CD4-positive, alpha-beta T cell treated with Interleukin-2 at 100 ng/mL for 4 hours (primary cell): ENCODE measurements around the gene PRKN.

Source experiments
- DNase-seq: peaks from one replicate; pipeline ENCODE4 v3.0.0-alpha.2; 2020; ENCODE audit warnings: low spot score

The PRKN gene

DNA sequence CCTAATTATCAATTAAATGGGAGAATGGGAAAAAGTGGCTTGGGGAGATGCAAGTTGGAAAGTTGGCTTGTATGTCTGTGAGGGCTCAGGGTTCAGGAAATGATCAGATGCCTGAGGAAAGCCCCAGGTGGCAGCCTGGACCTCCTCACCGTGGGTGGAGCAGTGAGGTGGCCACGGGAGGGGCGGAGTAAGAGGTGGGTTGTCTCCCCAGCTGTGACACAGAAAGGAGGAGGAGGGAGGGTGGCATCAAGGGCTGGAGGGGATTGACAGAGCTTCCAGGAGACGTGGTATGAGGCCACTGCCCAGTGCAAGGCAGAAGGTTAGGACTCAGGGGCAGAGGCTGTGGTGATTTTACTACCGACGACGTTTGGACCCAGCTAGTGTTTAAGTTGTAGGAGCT, 672.2 kb downstream of the PRKN start:
- no peak for DNase-seq

GRCh38 chr6:162053084-162053483, 674.5 kb downstream of the PRKN start:
- DNase-seq = no peak

DNA sequence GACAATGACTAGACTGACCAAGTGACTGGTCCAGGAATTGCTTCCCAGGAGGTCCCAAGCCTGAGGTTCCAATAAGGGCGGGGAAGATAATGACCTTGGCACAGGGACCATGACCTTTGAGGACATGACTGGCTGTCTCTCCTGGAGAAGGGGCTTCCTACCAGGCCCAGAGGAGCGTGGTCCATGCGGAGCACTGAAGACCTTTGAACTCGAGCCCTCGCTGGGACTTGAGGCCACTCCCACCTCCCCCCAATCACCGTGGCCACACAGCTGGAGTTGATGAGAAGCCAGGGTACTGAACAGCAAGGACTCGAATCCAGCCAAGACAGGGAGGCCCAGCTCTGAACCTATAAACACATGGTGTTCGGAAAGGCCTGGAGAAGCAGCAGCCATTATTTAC, 677.0 kb downstream of the PRKN start:
- DNase-seq = no peak

DNA sequence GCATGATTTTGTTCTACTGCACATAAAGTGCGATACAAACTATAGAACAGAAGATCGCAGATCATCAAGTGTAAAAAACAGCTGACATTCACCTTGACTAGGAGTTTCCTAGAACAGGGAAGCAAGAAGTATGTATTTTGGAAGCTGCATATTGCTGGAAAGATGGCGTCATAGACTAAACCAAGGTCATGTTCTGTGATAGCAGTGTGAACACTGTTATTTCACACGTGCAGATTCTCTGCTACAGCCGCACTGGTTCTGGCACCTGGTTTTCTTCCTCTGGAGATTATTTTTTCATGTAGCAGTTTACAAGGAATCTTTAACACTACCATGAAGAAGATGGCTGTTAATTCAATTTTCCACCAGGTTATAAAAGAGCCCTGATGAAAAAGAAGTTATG, 681.2 kb downstream of the PRKN start:
- DNase-seq = no peak

- no peak for DNase-seq
These were observed 694.9 kb downstream of the PRKN start for GRCh38 chr6:162032620-162033019.

GRCh38 chr6:162029873-162030576, 697.5 kb downstream of the PRKN start:
- no peak for DNase-seq

- no peak for DNase-seq
These were observed 700.7 kb downstream of the PRKN start for GRCh38 chr6:162026843-162027242.

GRCh38 chr6:162026031-162026430, 701.5 kb downstream of the PRKN start:
- DNase-seq = no peak

DNA sequence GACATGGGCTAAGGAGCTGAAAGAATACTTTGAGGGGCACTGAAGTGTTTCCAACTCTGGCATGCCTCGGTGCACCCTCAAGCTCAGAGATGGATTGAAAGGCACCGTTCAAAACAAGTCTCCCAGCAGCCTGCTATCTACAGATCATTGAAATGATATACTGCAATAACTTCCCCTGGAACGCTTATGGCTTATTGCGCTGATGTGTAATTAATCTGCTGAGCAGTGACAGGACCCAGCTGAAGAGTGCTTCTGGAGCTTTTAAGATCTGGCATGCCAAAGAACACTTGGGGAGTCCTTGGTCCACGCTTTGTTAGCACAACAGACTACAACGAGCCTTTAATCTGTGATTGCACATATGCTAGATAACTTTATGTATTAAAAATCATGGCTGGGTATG, 708.2 kb downstream of the PRKN start:
- no peak for DNase-seq

DNA sequence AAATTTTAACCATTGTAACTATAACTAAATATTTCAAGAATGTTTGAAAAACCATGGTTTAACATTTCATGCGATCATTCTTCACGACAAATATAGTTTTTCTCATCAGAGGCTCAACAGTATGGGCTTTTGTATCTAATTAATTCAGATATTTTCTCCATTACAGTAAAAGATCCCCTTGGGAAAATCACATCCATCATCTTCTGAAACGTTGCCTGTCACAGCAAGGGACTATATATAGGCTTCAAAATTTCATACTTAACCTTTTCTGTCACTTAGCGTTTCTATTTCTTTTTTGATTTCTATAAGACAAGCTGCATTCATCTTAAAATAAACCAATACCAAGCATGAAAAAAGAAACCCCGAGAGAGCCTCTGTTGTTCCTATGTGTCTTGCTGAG, 710.0 kb downstream of the PRKN start:
- no peak for DNase-seq

DNA sequence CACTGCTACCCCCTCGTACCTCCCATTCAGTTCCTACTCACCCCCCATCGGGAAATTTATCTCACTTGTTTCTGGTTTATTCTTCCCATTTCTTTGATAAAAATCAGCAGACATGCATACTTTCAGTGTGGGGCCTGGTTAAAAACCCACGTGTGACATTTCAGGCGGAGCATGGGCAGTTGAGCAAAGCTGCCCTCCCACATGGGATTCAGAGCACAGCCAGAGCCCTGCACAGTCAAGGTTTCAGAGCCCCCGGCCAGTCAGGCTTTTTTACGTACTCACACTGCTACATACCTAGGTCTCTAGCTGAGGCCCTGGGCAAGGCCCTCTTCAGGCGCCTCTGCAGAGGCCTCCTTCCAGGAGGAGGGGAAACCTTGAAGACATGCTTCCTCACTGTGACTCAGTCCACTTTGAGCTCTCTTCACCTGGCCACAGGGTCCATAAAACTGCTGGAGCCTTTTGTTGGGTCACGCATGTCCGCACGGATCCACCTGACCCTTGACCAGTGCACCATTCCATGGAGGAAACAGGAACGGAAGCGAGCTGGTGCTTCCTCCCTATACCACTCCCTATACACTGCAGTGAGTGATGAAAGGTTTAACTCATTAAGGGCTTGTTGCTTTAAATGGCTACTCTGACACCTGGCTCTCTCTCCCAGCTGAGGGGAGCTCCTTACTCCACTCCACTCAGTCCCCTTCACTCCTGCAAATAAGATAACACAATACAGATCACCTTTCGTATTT, 713.3 kb downstream of the PRKN start:
- DNase-seq = no peak

- DNase-seq = no peak
These were observed 722.2 kb downstream of the PRKN start for GRCh38 chr6:162005372-162005771.

GRCh38 chr6:161996783-161997182, 730.8 kb downstream of the PRKN start:
- no peak for DNase-seq

DNA sequence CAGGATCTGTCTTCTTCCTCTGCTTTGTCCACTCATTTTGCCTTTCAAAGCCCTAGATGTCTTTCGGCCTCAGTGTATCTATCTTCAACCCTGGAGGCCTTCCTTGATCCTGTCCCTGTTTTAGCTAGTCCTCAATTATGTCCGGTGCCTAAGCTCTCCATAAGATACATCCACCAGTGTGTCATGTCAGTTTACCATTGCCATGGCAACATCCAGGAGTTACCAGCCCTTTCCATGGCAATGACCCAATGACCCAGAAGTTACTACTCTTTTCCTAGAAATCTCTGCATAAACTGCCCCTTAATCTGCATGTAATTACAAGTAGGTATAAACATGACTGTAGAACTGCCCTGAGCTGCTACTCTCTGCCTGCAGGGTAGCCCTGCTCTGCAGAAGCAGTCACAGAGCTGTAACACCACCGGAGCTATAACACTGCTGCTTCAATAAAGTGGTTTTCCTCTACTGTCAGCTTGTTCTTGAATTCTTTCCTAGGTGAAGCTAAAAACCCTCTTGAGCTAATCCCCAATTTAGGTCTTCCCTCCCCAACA, 741.6 kb downstream of the PRKN start:
- no peak for DNase-seq

DNA sequence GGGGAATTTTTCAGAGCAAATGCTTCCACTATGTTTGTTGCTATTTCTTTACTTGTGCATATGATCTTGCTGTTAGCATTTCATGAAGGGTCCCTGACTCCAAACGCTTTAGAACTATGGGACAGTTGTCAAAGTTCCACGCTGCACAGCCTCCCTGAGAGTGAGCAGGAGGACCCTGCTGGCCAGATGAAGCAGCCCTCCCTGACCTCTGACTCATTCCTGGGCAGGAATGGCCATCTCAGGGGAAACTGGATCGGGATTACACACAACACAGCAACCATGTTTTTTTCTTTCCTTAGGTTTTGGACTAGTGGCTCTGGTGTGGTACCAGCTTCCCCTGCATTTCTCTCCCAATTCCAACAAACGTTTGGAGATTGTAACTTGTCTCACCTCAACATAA, 742.9 kb downstream of the PRKN start:
- DNase-seq = no peak

DNA sequence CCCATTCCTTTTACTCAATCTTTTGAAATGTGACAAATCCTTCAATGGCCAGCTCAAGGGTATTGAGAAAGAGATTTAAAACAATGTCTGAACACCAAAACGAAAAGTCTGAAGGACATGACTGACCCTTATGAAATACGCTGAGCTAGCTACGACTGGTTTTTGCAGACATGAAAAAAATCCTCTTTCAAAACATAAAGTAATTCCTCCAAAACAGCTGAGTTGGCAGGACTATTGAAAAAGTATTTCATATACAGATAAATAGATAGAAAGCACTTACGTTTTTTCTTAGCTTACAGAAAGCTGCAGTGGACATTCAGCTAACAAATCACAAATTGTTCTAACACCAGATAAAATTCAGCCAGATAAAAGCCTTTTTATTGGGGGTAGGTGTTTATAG, 751.0 kb downstream of the PRKN start:
- no peak for DNase-seq

- no peak for DNase-seq
These were observed 754.5 kb downstream of the PRKN start for GRCh38 chr6:161973064-161973463.

DNA sequence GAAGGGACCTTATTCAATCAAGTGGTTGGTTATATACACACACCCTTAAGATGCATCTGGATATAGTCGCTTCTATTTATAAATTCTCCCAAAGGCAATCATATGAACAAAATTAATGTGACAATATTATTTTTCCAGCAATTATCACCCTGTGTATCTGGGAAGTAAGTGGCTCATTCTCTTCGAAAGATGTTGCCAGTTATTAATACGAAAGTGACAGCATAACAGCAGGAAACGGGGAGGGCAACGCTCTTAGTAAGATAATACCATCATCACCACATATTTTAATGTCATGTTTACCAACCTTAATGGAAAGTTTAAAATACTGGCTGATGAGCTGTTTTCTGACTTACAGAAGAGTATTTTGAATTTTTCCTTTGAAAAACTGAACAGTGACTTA, 756.5 kb downstream of the PRKN start:
- DNase-seq = no peak

DNA sequence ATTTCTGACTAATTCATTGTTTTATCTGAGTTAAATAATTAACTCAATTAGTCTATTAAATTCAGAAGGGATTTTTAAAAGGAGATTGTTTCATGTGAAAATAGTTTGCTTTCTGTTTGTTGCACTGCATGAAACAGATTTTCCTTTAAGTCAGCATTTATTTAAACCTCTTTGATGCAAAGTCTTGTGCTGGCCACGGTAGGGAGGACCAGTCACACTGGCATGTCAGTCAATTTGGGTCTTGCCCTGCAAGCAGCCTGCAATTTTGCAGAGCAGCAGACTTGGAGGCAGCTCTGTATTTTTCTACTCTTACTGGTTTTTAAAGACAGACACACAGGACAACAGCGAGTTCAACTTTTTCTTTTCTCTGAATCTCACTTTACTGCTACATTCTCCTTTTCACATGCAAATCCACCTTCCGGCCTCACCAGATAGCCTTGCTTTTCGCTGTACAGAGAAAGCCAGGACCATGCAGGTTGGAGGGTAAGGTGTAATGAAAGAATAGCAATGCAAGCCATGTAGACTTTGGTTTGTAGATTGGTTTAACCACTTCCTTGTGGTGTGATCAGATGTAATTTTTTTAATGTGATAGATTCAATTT, 763.8 kb downstream of the PRKN start:
- no peak for DNase-seq

- DNase-seq = no peak
These were observed 764.4 kb downstream of the PRKN start for GRCh38 chr6:161963181-161963580.

GRCh38 chr6:161961796-161962195, 765.8 kb downstream of the PRKN start:
- DNase-seq = no peak

DNA sequence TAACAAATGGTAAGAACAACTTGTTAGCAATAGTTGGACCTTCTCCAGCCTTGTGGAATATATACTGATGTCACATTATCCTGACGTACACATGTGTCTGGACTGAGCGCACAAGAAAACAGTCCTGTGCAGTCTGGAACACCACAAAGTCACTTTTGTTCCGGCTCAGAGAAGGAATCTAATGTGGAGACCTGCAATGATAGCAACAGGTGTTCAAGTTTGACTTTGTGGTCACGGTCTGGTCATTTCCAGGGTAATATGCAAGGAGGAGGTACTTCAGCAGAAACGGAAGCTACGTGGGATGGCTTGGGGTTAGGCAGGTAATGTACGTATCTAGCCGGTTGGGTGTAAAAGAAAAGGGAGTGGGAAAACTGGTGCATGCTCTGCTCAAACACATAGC, 766.5 kb downstream of the PRKN start:
- no peak for DNase-seq

DNA sequence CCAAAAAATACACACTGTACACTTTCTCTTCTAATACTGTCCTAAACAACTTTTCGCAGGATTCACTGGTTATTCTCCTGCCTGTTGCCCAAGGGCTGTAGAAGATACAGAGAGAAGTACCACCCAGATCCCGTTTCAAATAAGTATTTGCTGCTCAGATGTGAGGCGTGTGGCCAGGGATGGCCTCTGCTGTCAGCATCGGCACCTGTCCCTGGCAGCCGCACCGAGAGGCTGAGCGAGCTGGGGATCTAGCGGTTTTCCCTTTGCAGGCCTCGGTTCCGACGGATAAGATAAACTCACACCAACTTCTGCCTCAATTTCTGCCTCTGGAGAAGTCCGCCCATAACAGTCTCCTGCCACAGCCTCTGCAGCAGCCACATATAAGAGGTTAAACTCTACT, 768.5 kb downstream of the PRKN start:
- DNase-seq = no peak
